Peyer's patch (tissue), 4 donors: ENCODE data around the gene DOCK9. TPM values are rescaled to one million over a fixed set of nuclear protein-coding genes. Genes with fewer than 3 reads are reported as not detected.

Experiments used
- DNase-seq, 3 donors: peaks; one replicate each; pipeline ENCODE4 v3.0.0-alpha.2; 2017 to 2019
- H3K27ac ChIP-seq, 4 donors: fragments of 200-600 bp; sonication (generic); one replicate each; pipeline ENCODE4 v1.5.1; 2016 to 2019
- H3K27me3 ChIP-seq, 2 donors: fragments of 200-600 bp; sonication (generic); one replicate each; pipeline ENCODE4 v1.5.1; 2019
- H3K36me3 ChIP-seq, 3 donors: fragments of 200-600 bp; sonication (generic); one replicate each; pipeline ENCODE4 v1.5.1; 2016 to 2019
- H3K4me1 ChIP-seq, 4 donors: fragments of 200-600 bp; sonication (generic); one replicate each; pipeline ENCODE4 v1.5.1; 2016 to 2019
- H3K4me3 ChIP-seq, 4 donors: fragments of 200-600 bp; sonication (generic); 1 replicate in 3 of 4; 2 replicates in 1 of 4; pipeline ENCODE4 v1.5.1; 2016 to 2019; ENCODE audit warnings: mild to moderate bottlenecking in 1 of 4
- H3K9me3 ChIP-seq, 4 donors: fragments of 200-600 bp; sonication (generic); one replicate each; pipeline ENCODE4 v1.5.1; 2016 to 2019; ENCODE audit warnings: mild to moderate bottlenecking in 1 of 4
- POLR2A ChIP-seq, 2 donors: fragments of 450-650 bp; IDR thresholded peaks; one replicate each; pipeline ENCODE4 v1.5.1; 2017; ENCODE audit warnings: antibody characterized with exemption in 2 of 2, mild to moderate bottlenecking in 2 of 2, moderate library complexity in 2 of 2
- total RNA-seq, 4 donors: library from RNA; depleted of rRNA; stranded (reverse); fragments of >200 nt; gene quantifications; one replicate each; pipeline ENCODE4 v1.1.0, GENCODE V29; 2016
- TF ChIP-seq, protein P1 (sequence below), 6 experiments: fragments of 450-650 bp in 4 of 6; fragments of 200-600 bp in 2 of 6; sonication (generic) in 1 of 6; IDR thresholded peaks; one replicate each; pipeline ENCODE4 v1.5.1; 2017 to 2019; ENCODE audit warnings: antibody characterized with exemption in 6 of 6, mild to moderate bottlenecking in 3 of 6, moderate library complexity in 1 of 6

The DOCK9 gene
- total RNA-seq, 4 donors from 2014 or later: 52.5 to 166 (median 54.2) TPM

DNA sequence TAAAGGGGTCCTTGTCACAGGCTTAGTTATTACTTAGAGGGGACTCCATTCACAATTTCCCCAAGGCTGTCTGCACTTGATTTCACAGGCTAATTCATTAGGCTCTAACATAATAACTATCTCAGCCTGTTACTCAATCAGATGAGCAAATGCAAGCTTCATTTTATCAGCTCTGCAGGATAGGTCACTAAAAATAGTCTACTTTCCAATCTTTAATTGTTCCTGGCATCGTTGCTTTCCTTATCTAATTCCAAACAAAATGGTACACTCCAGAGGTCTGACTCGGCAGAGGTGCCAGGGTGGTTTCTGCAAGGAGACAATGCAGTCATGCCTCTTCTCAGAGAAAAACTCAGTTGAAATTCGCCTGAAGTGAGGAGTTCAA, 155.6 kb downstream of the DOCK9 start:
- Histone ChIP-seq H3K27ac (peak overlapping the region in 2 of 4 donors; percentile 55 to 58), H3K36me3 (peaks cover 0 to 28% (median 0%) of the 10 kb centered on the region in 3 donors), H3K27me3 (no peaks in the 10 kb centered on the region), H3K9me3 (no peaks in the 10 kb centered on the region), H3K4me3 (no peak overlapping the region), H3K4me1 (peaks cover 0 to 40% (median 0%) of the 10 kb centered on the region in 4 donors)
- TF ChIP-seq, protein P1, sequence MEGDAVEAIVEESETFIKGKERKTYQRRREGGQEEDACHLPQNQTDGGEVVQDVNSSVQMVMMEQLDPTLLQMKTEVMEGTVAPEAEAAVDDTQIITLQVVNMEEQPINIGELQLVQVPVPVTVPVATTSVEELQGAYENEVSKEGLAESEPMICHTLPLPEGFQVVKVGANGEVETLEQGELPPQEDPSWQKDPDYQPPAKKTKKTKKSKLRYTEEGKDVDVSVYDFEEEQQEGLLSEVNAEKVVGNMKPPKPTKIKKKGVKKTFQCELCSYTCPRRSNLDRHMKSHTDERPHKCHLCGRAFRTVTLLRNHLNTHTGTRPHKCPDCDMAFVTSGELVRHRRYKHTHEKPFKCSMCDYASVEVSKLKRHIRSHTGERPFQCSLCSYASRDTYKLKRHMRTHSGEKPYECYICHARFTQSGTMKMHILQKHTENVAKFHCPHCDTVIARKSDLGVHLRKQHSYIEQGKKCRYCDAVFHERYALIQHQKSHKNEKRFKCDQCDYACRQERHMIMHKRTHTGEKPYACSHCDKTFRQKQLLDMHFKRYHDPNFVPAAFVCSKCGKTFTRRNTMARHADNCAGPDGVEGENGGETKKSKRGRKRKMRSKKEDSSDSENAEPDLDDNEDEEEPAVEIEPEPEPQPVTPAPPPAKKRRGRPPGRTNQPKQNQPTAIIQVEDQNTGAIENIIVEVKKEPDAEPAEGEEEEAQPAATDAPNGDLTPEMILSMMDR (IDR thresholded peaks at IDR 0.05): no peak
- TF ChIP-seq POLR2A (IDR thresholded peaks at IDR 0.05): no peak
- DNase-seq: no peak

DNA sequence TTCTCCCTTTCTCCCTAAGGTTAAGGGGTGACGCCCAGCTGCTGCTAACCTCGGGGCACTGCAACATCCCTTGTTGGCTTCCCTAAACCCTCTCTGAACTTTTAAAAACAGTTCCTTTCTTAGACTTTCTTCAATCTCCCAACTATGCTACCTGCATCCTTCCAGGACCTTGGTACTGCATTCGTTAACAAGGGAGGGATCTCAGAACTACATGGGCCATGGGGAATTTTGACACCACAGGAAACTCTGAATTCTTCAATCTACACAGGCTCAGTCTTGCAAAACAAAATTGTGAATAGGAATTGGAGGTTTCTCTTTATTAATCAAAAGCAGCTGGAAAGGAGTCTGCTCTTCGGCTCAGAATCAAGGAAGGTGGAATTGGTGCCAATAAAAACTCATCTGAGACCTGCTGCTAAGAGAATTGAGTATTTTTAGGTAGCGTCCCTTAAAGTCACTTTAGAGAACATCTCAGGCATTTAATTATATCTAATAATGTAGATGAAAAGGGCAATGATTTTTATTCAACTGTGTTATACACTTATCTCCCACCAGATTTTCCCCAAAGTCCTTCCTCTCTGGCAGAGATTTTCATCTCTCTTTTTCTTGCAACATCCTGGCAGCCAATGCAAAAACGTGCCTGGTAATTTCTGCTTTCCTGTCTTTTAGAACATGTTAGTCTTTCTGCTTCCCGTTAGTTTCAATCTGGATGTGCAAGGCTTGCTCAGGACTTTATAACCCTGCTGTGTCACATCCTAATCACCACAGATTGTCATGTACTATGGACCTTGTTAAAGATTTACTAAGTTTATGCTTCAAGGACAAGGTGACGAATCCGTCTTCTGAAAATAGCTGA, 156.3 kb downstream of the DOCK9 start:
- TF ChIP-seq POLR2A (IDR thresholded peaks at IDR 0.05): no peak
- TF ChIP-seq, protein P1 (IDR thresholded peaks at IDR 0.05): no peak
- Histone ChIP-seq H3K4me3 (no peak overlapping the region), H3K27me3 (no peaks in the 10 kb centered on the region), H3K36me3 (peaks cover 0 to 22% (median 0%) of the 10 kb centered on the region in 3 donors), H3K27ac (peak overlapping the region in 2 of 4 donors; percentile 55 to 58), H3K4me1 (peaks cover 0 to 40% (median 0%) of the 10 kb centered on the region in 4 donors), H3K9me3 (no peaks in the 10 kb centered on the region)
- DNase-seq: no peak

DNA sequence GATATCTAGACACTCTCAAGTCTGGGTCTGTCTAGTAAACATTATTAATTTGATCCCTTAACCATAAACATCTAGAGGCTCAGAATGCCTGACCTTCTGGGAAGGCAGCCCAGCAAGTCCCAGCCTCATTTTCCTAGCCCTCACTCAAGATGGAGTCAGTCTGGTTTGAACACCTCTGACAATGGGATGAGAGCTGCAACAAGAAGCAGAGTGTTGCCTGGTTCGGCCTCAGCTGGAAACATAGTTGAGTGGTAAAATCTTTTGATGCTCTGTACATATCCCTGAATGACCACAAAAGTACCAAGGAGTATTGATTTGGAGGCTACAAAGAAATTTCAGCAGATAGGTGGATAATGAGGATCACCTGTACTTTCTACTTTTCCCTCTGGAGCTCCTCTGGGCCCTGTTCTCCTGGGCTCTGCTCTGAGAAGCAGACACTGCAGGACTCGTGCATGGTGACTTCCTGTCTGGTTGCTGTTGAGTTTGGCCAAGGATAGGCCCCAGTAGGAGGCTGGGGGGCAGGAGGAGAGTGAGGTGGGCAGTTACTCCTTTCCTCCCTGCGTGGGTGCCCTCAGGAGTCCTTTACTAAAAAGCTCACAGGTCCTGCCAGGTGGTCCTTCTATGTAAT, 157.0 kb downstream of the DOCK9 start:
- Histone ChIP-seq H3K9me3 (no peaks in the 10 kb centered on the region), H3K4me3 (no peak overlapping the region), H3K4me1 (peaks cover 0 to 40% (median 0%) of the 10 kb centered on the region in 4 donors), H3K27ac (peak overlapping the region in 2 of 4 donors; percentile 55 to 58), H3K36me3 (peaks cover 0 to 18% (median 0%) of the 10 kb centered on the region in 3 donors), H3K27me3 (no peaks in the 10 kb centered on the region)
- TF ChIP-seq, protein P1 (IDR thresholded peaks at IDR 0.05): no peak
- no peak for TF ChIP-seq POLR2A (IDR thresholded peaks at IDR 0.05)
- no peak for DNase-seq

DNA sequence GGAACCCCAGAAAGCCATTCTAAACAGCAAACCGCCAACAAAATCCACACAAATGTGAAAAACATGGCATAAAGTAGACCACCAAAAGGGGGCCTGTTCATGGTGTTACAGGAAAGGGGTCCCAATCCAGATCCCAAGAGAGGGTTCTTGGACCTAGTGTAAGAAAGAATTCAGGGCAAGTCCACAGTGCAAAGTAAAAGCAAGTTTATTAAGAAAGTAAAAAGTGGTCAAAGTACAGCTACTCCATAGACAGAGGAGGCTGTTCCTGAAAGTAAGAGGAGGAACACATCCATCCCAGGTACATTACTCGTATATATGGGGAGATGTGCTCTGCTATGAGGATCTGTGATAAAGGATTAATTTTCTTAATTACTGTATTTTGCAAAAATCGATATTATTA, 157.6 kb downstream of the DOCK9 start:
- no peak for DNase-seq
- peaks cover 0 to 40% (median 0%) of the 10 kb centered on the region in 4 donors for H3K4me1 ChIP-seq
- no peak for TF ChIP-seq POLR2A (IDR thresholded peaks at IDR 0.05)
- TF ChIP-seq, protein P1 (IDR thresholded peaks at IDR 0.05): no peak
- H3K4me3 ChIP-seq: no peak overlapping the region
- no peaks in the 10 kb centered on the region for H3K27me3 ChIP-seq
- peak overlapping the region in 2 of 4 donors; percentile 39 to 58 for H3K27ac ChIP-seq
- peaks cover 0 to 18% (median 0%) of the 10 kb centered on the region in 3 donors for H3K36me3 ChIP-seq
- H3K9me3 ChIP-seq: no peaks in the 10 kb centered on the region

DNA sequence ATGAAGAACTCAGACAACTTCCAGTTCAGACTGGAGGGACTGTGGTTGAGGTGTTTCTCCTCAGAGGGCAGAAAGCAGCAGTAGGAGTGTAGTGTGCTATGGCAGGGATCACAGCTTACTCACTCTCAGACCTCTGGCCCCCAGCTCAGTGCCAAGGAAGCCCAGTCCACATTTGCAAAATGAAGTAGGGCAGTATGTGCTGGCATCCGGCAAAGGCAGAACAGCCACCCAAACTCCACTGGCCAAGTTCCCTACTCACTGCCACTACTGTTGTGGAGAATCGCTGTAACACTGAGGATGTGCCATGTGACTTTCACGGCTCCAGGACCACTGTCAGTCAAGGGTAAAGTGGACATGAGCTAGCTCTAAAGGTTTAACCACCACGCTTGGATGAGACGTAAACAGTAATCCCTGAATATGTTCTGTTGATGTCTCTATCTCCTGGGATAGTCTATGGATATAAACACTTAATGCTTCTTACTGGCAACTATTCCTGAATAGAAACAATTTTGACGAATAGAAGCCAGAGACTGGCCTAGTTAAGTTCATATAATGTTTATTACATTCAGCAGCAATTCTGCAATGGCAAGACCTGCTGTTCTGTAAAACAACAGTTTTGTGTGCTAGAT, 158.4 kb downstream of the DOCK9 start:
- Histone ChIP-seq H3K4me1 (peaks cover 0 to 40% (median 0%) of the 10 kb centered on the region in 4 donors), H3K36me3 (peaks cover 0 to 15% (median 0%) of the 10 kb centered on the region in 3 donors), H3K4me3 (no peak overlapping the region), H3K27ac (peak overlapping the region in 2 of 4 donors; percentile 39 to 58), H3K9me3 (no peaks in the 10 kb centered on the region), H3K27me3 (no peaks in the 10 kb centered on the region)
- TF ChIP-seq, protein P1 (IDR thresholded peaks at IDR 0.05): no peak
- TF ChIP-seq POLR2A (IDR thresholded peaks at IDR 0.05): no peak
- DNase-seq: no peak
